ENCODE data around the gene GPC3. TPM values are rescaled to one million over a fixed set of nuclear protein-coding genes. Genes with fewer than 3 reads are reported as not detected.

Gene GPC3
- total RNA-seq, 1 experiment from 2014 or later, result 0.98 TPM

DNA sequence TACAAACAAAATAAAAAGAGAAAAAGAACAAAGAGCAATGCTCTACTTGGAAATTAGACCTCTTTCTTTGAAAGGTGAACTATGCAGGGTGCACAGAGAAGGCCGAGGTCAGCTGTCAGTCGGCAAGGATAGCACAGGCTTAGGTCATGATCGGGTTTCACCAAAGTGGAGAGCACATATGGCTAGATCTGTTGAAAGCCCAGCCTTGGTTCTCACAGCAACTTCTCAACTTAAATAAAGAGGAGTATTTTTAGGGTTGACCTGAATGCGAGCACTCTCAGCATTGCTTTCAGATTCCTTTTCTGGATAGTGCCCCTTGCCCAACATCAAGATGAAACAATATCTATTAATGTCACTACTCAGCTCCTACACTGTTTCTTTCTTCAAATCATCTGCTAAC is 447.2 kb downstream of the GPC3 start:
- ATAC-seq, result no peak
- RAD21 ChIA-PET (ENCODE audit: low non-redundant PET in 1 of 2, low total read pairs in 2 of 2, uncharacterized antibody in 2 of 2, unreplicated experiment in 2 of 2), result no interaction called here
- no peak overlapping the region for H3K9ac ChIP-seq (ENCODE audit: low read length)

More for the DNA sequence above, 447.2 kb downstream of the GPC3 start:
- no peaks in the 10 kb centered on the region for H3K27me3 ChIP-seq (ENCODE audit: insufficient read depth, low read length)
- no peaks in the 10 kb centered on the region for H4K20me1 ChIP-seq (ENCODE audit: insufficient read depth)
- no peak overlapping the region for H3K27ac ChIP-seq (ENCODE audit: low read depth, low read length)
- no peaks in the 10 kb centered on the region for H3K4me1 ChIP-seq (ENCODE audit: control insufficient read depth in 1 of 2, insufficient read depth in 2 of 2, low read length in 2 of 2)
- H3K4me2 ChIP-seq (ENCODE audit: low read length), result no peak overlapping the region
- H2AFZ ChIP-seq (ENCODE audit: low read depth, low read length, poor library complexity, severe bottlenecking), result no peak overlapping the region
- H3K9me3 ChIP-seq (ENCODE audit: control insufficient read depth in 1 of 2, insufficient read depth in 1 of 2, low read depth in 1 of 2, low read length in 2 of 2), result no peaks in the 10 kb centered on the region
- POLR2A ChIA-PET, result no interaction called here
- no peaks in the 10 kb centered on the region for H3K79me2 ChIP-seq (ENCODE audit: insufficient read depth, low read length)
- H3K36me3 ChIP-seq (ENCODE audit: control insufficient read depth in 1 of 2, insufficient read depth in 2 of 2, low read length in 2 of 2), result no peaks in the 10 kb centered on the region
- no TSS peak for BruUV-seq (replicated peaks)
- no peak for DNase-seq (ENCODE audit: low read depth, low spot score)
- CTCF ChIA-PET, result no interaction called here
- TF ChIP-seq JUND (IDR thresholded peaks at IDR 0.05), result no peak
- TF ChIP-seq ZNF274 (IDR thresholded peaks at IDR 0.05; ENCODE audit: low read depth, low read length), result no peak
- TF ChIP-seq ELF1 (IDR thresholded peaks at IDR 0.05; ENCODE audit: borderline replicate concordance, low read depth), result no peak
- TF ChIP-seq, protein P1, sequence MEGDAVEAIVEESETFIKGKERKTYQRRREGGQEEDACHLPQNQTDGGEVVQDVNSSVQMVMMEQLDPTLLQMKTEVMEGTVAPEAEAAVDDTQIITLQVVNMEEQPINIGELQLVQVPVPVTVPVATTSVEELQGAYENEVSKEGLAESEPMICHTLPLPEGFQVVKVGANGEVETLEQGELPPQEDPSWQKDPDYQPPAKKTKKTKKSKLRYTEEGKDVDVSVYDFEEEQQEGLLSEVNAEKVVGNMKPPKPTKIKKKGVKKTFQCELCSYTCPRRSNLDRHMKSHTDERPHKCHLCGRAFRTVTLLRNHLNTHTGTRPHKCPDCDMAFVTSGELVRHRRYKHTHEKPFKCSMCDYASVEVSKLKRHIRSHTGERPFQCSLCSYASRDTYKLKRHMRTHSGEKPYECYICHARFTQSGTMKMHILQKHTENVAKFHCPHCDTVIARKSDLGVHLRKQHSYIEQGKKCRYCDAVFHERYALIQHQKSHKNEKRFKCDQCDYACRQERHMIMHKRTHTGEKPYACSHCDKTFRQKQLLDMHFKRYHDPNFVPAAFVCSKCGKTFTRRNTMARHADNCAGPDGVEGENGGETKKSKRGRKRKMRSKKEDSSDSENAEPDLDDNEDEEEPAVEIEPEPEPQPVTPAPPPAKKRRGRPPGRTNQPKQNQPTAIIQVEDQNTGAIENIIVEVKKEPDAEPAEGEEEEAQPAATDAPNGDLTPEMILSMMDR (IDR thresholded peaks at IDR 0.05 in 2 of 3, conservative IDR thresholded peaks at IDR 0.05 in 1 of 3; ENCODE audit: borderline replicate concordance in 1 of 3, insufficient read depth in 1 of 3, low read depth in 2 of 3, low read length in 2 of 3), result no peak
- no peak for TF ChIP-seq SP1 (IDR thresholded peaks at IDR 0.05; ENCODE audit: low read depth)
- TF ChIP-seq, protein P2, sequence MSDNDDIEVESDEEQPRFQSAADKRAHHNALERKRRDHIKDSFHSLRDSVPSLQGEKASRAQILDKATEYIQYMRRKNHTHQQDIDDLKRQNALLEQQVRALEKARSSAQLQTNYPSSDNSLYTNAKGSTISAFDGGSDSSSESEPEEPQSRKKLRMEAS (IDR thresholded peaks at IDR 0.05), result no peak
- TF ChIP-seq, protein P3, sequence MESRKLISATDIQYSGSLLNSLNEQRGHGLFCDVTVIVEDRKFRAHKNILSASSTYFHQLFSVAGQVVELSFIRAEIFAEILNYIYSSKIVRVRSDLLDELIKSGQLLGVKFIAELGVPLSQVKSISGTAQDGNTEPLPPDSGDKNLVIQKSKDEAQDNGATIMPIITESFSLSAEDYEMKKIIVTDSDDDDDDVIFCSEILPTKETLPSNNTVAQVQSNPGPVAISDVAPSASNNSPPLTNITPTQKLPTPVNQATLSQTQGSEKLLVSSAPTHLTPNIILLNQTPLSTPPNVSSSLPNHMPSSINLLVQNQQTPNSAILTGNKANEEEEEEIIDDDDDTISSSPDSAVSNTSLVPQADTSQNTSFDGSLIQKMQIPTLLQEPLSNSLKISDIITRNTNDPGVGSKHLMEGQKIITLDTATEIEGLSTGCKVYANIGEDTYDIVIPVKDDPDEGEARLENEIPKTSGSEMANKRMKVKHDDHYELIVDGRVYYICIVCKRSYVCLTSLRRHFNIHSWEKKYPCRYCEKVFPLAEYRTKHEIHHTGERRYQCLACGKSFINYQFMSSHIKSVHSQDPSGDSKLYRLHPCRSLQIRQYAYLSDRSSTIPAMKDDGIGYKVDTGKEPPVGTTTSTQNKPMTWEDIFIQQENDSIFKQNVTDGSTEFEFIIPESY (IDR thresholded peaks at IDR 0.05; ENCODE audit: extremely low read depth, insufficient replicate concordance, low read length), result no peak
- no peak for TF ChIP-seq SIN3A (IDR thresholded peaks at IDR 0.05; ENCODE audit: low read depth)
- TF ChIP-seq, protein P4, sequence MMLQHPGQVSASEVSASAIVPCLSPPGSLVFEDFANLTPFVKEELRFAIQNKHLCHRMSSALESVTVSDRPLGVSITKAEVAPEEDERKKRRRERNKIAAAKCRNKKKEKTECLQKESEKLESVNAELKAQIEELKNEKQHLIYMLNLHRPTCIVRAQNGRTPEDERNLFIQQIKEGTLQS (IDR thresholded peaks at IDR 0.05), result no peak
- no peak for TF ChIP-seq EZH2 (IDR thresholded peaks at IDR 0.05)
- no peak for TF ChIP-seq EZH2phosphoT487 (IDR thresholded peaks at IDR 0.05; ENCODE audit: borderline replicate concordance)
- TF ChIP-seq CEBPB (IDR thresholded peaks at IDR 0.05; ENCODE audit: low read depth), result no peak
- TF ChIP-seq POLR2AphosphoS5 (IDR thresholded peaks at IDR 0.05; ENCODE audit: low read depth, low read length), result no peak
- no peak for TF ChIP-seq ZFX (IDR thresholded peaks at IDR 0.05)
- TF ChIP-seq, protein P5, sequence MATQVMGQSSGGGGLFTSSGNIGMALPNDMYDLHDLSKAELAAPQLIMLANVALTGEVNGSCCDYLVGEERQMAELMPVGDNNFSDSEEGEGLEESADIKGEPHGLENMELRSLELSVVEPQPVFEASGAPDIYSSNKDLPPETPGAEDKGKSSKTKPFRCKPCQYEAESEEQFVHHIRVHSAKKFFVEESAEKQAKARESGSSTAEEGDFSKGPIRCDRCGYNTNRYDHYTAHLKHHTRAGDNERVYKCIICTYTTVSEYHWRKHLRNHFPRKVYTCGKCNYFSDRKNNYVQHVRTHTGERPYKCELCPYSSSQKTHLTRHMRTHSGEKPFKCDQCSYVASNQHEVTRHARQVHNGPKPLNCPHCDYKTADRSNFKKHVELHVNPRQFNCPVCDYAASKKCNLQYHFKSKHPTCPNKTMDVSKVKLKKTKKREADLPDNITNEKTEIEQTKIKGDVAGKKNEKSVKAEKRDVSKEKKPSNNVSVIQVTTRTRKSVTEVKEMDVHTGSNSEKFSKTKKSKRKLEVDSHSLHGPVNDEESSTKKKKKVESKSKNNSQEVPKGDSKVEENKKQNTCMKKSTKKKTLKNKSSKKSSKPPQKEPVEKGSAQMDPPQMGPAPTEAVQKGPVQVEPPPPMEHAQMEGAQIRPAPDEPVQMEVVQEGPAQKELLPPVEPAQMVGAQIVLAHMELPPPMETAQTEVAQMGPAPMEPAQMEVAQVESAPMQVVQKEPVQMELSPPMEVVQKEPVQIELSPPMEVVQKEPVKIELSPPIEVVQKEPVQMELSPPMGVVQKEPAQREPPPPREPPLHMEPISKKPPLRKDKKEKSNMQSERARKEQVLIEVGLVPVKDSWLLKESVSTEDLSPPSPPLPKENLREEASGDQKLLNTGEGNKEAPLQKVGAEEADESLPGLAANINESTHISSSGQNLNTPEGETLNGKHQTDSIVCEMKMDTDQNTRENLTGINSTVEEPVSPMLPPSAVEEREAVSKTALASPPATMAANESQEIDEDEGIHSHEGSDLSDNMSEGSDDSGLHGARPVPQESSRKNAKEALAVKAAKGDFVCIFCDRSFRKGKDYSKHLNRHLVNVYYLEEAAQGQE (IDR thresholded peaks at IDR 0.05; ENCODE audit: low read depth), result no peak
- TF ChIP-seq POLR2A (IDR thresholded peaks at IDR 0.05; ENCODE audit: borderline replicate concordance, extremely low read depth, insufficient read depth, insufficient read length), result no peak
- TF ChIP-seq EGR1 (IDR thresholded peaks at IDR 0.05; ENCODE audit: low read depth), result no peak
- no peak for TF ChIP-seq FOSL1 (IDR thresholded peaks at IDR 0.05; ENCODE audit: low read depth)
- no peak for TF ChIP-seq RAD21 (IDR thresholded peaks at IDR 0.05; ENCODE audit: low read depth)
- no peak for TF ChIP-seq CBX3 (IDR thresholded peaks at IDR 0.05; ENCODE audit: low read depth)
- no peaks in the 10 kb centered on the region for H3K9me2 ChIP-seq (ENCODE audit: insufficient read depth)
- no peak overlapping the region for H3K4me3 ChIP-seq (replicated peaks in 1 of 2; ENCODE audit: low read depth in 1 of 2, low read length in 2 of 2)
- intact Hi-C loops (cut with micrococcal nuclease), result no loop called here
